HFFc6 (cell line): ENCODE results near the gene MECP2. TPM values are rescaled to one million over a fixed set of nuclear protein-coding genes. Genes with fewer than 3 reads are reported as not detected.

Experiments used
- DNase-seq: peaks from one replicate; pipeline ENCODE4 v3.0.0-alpha.2; 2018
- H3K27ac Mint-ChIP-seq: 2 replicates; pipeline ENCODE4 v1.8.0; 2020; ENCODE audit warnings: mild to moderate bottlenecking, mixed read lengths
- H3K27me3 Mint-ChIP-seq: 2 replicates; pipeline ENCODE4 v1.8.0; 2021; ENCODE audit warnings: mild to moderate bottlenecking, moderate library complexity, mixed read lengths; ENCODE audit not compliant: insufficient read depth
- H3K36me3 Mint-ChIP-seq: 2 replicates; pipeline ENCODE4 v1.8.0; 2021; ENCODE audit warnings: low read depth, mixed read lengths
- H3K4me1 Mint-ChIP-seq: 2 replicates; pipeline ENCODE4 v1.8.0; 2020; ENCODE audit warnings: low read depth, mixed read lengths
- H3K4me3 Mint-ChIP-seq: 2 replicates; pipeline ENCODE4 v1.8.0; 2020; ENCODE audit warnings: mild to moderate bottlenecking, moderate library complexity, mixed read lengths
- H3K9me3 Mint-ChIP-seq: 2 replicates; pipeline ENCODE4 v1.8.0; 2020; ENCODE audit warnings: mild to moderate bottlenecking, mixed read lengths
- total RNA-seq, 6 experiments: library from RNA; stranded (reverse); fragmentation: NEBNext Ultra II Directional; extraction: Animal tissue kit (Norgen Biotek cat#: 25700); gene quantifications; 2 replicates in 1 of 6; 3 replicates in 5 of 6; pipeline ENCODE4 v1.2.3, GENCODE V29; 2021
- TF ChIP-seq, protein P1 (sequence below): fragments of 200-600 bp; sonication (generic); IDR thresholded peaks from 2 replicates; pipeline ENCODE4 v1.5.0; 2021; ENCODE audit warnings: antibody characterized with exemption, mild to moderate bottlenecking

MECP2 gene
- total RNA-seq, 6 experiments from 2014 or later: 28.8 to 35.8 (median 31.9) TPM

DNA sequence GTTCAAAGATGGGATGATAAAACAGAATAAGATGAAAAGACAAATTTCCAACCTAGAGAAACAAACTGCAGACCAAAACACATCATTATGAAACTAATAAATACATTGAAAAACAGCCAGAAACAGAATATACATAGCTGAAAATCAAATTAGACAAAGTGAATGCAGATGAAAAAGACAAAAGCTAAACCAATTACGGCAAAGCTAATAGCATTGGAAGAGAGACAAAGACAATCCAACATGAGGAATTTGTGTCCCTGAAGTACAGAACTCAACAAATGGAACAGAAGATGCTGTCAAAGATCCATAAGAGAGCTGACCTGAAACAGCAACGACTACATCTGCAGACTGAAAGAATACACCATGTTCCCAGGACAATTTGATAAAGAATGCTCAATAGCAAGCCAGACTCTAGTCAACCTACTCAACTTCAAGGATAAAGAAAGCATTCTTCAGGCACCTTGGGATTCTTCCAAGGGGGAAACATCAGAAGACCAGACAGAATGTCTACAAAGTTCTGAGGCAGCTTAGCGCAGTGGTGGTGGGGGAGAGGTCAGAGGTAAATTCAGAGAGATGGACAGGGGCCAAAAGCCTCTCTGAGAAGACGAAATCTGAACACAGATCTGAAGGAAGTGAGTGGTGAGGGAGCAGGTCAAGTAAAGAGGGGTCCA lies 50.4 kb downstream of the MECP2 start:
- H3K9me3 Mint-ChIP-seq: no peaks in the 10 kb centered on the region

DNA sequence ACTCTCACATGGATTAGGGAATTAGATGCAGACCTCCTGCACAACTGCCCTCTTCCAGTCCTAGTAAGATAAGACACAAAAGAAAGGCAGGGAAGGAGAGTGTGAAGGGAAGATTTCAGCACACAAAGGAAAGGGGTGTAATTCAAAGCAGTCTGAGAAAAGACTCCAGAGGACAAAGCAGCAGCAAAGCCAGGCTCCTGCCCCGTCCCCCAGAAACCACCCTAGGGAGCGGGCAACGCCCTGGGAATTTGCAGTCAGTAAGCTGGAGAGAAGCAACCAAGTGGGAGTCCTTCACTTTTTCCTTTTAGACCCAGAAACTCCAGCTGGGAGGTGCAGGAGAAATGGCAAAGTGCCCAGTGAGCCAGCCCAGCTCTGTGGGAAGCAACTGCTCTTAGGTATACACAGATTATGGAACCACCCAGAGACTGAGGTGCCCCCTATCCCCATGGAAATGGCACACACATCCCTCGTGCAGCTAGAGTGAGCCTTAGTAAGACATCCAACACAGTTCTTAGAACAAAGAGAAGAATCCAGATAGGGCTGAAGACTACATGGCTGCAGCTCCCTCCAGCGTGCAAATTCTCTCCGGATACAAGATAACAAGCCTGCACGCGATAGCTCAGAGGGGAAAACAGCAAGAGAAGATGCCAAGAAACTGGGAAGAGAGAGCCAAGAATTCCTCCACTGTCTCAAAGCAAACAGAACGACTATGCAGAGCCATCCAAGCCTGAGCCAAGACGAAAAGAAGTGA lies 51.3 kb downstream of the MECP2 start:
- Mint-ChIP-seq H3K27ac (peak overlapping the region; percentile 91), H3K36me3 (peaks cover 6% of the 10 kb centered on the region), H3K4me1 (peaks cover 62% of the 10 kb centered on the region), H3K27me3 (peaks cover 2% of the 10 kb centered on the region), H3K9me3 (no peaks in the 10 kb centered on the region), H3K4me3 (peak overlapping the region; percentile 59)
- peak; percentile 73 for DNase-seq
- TF ChIP-seq, protein P1, sequence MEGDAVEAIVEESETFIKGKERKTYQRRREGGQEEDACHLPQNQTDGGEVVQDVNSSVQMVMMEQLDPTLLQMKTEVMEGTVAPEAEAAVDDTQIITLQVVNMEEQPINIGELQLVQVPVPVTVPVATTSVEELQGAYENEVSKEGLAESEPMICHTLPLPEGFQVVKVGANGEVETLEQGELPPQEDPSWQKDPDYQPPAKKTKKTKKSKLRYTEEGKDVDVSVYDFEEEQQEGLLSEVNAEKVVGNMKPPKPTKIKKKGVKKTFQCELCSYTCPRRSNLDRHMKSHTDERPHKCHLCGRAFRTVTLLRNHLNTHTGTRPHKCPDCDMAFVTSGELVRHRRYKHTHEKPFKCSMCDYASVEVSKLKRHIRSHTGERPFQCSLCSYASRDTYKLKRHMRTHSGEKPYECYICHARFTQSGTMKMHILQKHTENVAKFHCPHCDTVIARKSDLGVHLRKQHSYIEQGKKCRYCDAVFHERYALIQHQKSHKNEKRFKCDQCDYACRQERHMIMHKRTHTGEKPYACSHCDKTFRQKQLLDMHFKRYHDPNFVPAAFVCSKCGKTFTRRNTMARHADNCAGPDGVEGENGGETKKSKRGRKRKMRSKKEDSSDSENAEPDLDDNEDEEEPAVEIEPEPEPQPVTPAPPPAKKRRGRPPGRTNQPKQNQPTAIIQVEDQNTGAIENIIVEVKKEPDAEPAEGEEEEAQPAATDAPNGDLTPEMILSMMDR: peak; percentile 36; the same call in 1 of the 2 replicates

More for the DNA sequence above, 50.4 kb downstream of the MECP2 start:
- Mint-ChIP-seq H3K4me1 (peaks cover 60% of the 10 kb centered on the region), H3K36me3 (peaks cover 6% of the 10 kb centered on the region), H3K4me3 (peak overlapping the region; percentile 65), H3K27me3 (peaks cover 2% of the 10 kb centered on the region), H3K27ac (peak overlapping the region; percentile 91)
- no peak for DNase-seq
- TF ChIP-seq, protein P1: no peak

DNA sequence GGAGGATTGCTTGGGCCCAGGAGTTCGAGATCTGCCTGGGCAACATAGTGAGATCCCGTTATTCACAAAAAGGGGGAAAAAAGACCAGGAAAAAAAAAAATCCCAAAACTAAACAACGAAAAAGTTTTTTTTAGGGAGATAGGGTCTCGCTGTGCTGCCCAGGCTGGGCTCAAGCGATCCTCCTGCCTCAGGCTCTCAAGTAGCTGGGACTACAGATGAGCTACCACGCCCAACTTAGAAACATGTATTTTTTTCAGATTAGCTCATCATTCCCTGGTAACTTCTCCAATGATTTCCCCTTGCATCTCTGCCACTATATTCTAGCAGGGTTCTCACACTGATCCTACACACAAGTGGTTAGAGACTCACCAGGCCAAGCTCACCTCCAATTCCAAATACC lies 53.4 kb downstream of the MECP2 start:
- H3K9me3 Mint-ChIP-seq: no peaks in the 10 kb centered on the region
- peak overlapping the region; percentile 16; the same call in 1 of the 2 replicates for H3K27ac Mint-ChIP-seq
- peaks cover 62% of the 10 kb centered on the region for H3K4me1 Mint-ChIP-seq
- H3K4me3 Mint-ChIP-seq: no peak overlapping the region
- TF ChIP-seq, protein P1: no peak
- peaks cover 6% of the 10 kb centered on the region for H3K36me3 Mint-ChIP-seq
- peaks cover 4% of the 10 kb centered on the region for H3K27me3 Mint-ChIP-seq
- DNase-seq: no peak

DNA sequence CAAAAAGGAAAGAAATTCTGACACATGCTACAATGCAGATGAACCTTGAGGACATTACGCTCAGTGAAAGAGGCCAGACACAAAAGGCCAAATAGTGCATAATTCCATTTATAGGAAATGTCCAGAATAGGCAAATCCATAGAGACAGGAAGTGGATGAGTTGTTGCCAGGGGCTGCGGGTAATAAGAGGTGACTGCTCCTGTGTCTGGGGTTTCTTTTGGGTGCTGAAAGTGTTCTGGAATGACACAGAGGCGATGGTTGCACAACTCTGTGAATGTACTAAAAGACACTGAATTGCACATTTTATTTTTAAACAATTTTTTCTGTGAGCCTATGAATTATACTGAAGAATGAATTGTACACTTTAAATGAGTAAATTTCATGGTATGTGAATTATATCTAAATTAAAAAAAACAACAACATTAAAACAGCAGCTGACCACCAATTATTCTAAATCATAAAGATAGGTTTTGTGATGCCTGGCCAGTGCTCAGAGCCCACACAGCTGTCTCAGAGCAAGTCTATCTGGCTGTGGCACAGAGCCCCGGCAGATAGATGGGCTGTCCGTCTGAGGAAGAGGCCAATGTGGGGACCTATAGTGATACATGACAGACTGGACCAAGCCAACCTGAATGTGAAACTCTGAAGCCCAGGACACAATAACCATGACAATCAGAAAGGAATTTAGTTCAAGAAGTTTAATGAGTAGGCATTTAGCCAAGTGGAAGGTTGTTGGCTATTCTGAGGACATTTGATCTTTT lies 54.3 kb downstream of the MECP2 start:
- DNase-seq: peak; percentile 61
- Mint-ChIP-seq H3K27me3 (peaks cover 4% of the 10 kb centered on the region), H3K36me3 (peaks cover 6% of the 10 kb centered on the region), H3K4me1 (peaks cover 62% of the 10 kb centered on the region), H3K9me3 (no peaks in the 10 kb centered on the region), H3K4me3 (no peak overlapping the region), H3K27ac (peak overlapping the region; percentile 67)
- TF ChIP-seq, protein P1: no peak

DNA sequence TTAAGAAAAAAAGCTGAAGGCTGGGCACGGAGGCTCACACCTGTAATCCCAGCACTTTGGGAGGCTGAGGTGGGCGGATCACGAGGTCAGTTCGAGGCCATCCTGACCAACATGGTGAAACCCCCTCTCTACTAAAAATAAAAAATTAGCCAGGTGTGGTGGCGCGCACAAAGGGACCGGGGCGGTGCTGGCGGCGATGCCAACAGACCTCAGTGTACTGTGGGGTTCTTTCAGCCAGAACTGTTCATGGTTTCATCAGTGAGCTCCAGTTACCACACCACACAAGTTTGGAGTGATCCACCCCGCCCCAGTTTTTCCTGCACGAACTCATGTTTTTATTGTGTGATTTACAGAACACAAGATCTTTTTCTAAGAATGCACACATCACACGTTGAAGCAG lies 56.7 kb downstream of the MECP2 start:
- no peak for DNase-seq
- TF ChIP-seq, protein P1: no peak
- H3K9me3 Mint-ChIP-seq: no peaks in the 10 kb centered on the region
- no peaks in the 10 kb centered on the region; the same call in 1 of the 2 replicates for H3K36me3 Mint-ChIP-seq
- peaks cover 43% of the 10 kb centered on the region for H3K4me1 Mint-ChIP-seq
- H3K27me3 Mint-ChIP-seq: peaks cover 4% of the 10 kb centered on the region; the same call in 1 of the 2 replicates
- H3K27ac Mint-ChIP-seq: peak overlapping the region; percentile 72
- H3K4me3 Mint-ChIP-seq: no peak overlapping the region
